NCI-H1048 (cell line): ENCODE measurements around the gene HIP1R.

Experiments
- DNase-seq: peaks from one replicate; lab custom pipeline; 2025; lab: John Stamatoyannopoulos, UW

Gene HIP1R

DNA sequence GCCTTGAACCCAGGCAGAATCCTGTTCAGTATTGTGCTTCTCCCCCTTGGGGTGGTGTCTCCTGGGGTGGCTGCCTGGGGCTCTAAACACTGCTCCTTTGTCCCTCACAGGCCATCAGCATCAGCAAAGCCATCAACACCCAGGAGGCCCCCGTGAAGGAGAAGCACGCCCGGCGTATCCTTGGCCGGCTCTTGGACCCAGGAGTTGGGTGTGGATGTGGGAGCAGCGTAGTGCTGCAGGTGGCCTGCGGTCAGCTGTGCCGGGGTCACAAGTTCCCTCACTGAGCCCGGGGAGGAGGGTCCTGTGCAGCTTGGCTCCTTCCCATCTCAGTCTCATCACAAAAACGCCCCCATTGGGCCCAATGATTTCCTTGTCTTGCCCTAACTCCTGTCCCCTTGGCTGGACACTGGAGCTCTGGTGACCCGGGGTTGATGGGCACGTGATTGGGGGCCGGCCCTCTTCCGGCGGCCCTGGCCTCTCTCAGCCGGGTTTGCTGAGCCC lies 12.7 kb downstream of the HIP1R start:
- no peak for DNase-seq

GRCh38 chr12:122848471-122849351 lies 13.5 kb downstream of the HIP1R start:
- no peak for DNase-seq

DNA sequence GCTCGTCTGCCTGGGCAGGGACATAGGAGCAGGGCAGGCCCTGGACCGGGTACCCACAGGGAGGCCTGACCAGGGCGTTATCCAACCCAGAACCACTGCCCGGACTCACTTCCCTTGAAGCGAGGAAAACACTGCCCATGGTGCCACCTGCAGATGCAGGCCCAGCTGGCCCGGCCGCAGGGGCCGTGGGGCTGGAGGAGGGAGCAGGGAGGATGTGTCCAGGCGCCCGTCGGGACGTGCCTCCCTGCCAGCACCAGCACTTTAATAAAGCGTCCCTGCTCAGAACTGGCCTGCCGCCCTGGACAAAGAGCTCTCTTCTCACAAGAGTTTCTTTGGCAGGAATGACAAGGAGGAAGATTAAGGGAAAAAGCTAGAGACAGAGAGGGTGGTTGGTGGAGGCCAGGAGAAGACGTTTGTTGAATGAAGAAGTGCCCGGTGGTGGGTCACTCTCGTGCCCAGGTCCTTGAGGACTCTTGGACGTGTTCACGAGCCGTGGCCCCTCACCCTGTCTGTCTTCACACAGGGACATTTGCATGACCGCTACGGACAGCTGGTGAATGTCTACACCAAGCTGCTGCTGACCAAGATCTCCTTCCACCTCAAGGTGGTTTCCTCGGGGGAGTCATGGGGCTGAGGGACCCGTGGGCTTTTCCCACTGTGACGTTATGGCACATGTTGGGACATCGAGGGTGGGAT lies 14.2 kb downstream of the HIP1R start:
- no peak for DNase-seq

- DNase-seq: no peak
Observed at GRCh38 chr12:122850048-122850445, 14.8 kb downstream of the HIP1R start.

GRCh38 chr12:122850695-122851350 lies 15.6 kb downstream of the HIP1R start:
- DNase-seq: no peak

GRCh38 chr12:122851820-122852219 lies 16.6 kb downstream of the HIP1R start:
- DNase-seq: no peak

DNA sequence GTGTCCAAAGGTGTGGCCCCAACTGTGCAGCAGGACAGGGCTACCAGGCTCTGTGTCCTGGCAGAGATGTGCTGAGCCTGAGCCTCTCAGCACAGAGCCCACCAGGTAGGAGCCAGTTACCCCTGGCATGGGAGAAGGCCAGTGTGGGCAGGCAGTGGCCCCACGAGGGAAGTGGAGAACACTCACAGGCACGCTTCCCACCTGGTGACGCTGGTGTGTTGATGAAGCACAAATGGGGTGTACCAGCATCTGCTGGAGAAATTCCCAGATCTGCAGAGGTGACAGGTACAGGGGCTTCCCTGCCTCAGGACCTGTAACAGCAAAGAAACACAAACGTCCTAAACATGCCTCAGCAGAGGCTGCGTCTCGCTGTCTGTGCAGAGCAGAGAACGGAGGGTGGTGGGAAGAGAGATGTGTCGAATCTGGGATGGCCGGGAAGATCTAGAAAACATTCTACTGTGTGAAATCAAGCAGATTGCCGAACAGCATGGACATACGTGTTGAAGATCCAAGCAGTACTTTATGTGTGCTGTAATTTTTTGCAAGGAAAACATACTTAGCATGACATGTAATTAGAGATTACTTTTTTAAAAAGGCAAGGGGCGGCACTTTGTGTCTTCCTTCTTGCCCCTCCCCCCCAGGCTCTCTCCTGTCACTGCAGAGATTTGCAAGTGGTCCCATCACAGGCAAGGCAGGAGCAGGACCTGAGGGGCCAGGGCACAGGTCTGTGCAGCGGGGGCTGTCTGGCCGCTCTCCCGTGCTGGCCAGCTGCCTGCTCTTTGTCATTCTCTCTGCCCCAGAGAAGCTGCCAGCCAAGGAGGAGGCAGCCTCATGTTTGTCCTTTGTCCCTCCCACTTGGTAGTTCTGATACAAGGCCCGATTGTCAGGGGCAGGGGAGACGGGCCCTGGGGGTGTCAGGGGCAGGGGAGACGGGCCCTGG lies 17.3 kb downstream of the HIP1R start:
- no peak for DNase-seq

GRCh38 chr12:122853582-122854245 lies 18.5 kb downstream of the HIP1R start:
- DNase-seq: no peak

DNA sequence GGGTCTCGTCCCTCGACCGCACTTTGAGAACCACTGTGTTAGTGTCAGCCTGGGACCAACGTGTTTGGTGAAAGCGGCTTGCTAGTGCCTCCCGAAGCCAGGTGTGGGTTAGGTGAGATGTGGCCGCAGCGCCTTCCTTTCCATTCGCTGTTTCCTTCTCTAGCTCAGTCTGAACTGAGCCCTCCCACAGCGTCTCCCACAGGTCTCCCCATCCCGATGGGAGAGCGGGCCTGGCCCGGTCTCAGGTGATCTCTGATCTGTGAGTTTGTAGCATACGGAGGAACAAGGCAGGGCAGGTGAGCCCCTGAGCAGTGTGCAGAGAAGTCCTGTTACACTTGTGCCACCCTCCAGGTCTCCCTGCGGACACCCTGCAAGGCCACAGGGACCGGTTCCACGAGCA lies 19.3 kb downstream of the HIP1R start:
- no peak for DNase-seq

- DNase-seq: no peak
Observed at GRCh38 chr12:122855071-122855829, 20.0 kb downstream of the HIP1R start.

DNA sequence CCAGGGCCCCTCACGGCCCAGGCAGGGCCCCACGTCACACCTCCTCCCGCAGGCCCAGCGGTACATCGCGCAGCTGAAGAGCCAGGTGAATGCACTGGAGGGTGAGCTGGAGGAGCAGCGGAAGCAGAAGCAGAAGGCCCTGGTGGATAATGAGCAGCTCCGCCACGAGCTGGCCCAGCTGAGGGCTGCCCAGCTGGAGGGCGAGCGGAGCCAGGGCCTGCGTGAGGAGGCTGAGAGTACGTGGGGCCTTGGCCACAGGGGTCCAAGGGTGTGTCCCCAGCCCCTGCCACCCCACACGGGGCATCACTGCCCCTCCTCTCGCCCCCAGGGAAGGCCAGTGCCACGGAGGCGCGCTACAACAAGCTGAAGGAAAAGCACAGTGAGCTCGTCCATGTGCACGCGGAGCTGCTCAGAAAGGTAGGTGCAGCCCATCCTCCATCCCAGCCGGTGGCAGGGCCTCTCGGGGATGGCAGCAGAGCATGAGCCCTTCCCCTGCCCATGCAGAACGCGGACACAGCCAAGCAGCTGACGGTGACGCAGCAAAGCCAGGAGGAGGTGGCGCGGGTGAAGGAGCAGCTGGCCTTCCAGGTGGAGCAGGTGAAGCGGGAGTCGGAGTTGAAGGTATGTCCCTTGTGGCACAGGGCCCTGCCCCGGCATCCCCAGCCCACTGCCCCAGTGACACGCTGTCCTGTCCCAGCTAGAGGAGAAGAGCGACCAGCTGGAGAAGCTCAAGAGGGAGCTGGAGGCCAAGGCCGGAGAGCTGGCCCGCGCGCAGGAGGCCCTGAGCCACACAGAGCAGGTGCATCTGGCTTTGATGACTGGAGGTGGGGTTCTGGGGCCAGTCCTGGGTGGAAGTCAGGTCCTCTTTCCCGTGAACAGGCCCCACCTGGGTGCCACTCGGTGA lies 20.9 kb downstream of the HIP1R start:
- DNase-seq: no peak

- no peak for DNase-seq
Observed at GRCh38 chr12:122856999-122857671, 21.9 kb downstream of the HIP1R start.

DNA sequence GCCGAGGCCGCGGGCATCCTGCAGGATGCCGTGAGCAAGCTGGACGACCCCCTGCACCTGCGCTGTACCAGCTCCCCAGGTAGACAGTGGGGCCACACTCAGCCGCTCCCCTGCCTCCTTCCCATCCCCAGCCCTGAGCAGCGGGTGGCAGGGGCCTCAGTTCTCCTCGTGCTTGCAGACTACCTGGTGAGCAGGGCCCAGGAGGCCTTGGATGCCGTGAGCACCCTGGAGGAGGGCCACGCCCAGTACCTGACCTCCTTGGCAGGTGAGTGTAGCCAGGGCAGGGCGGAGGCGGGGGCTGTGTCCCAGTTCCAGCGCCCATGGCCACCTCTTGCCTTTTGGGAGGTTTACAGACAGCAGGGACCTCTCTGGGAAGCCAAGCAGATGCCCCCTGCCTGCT lies 22.9 kb downstream of the HIP1R start:
- no peak for DNase-seq

- no peak for DNase-seq
Observed at GRCh38 chr12:122858591-122859302, 23.5 kb downstream of the HIP1R start.

- DNase-seq: no peak
Observed at GRCh38 chr12:122859303-122860039, 24.2 kb downstream of the HIP1R start.

- DNase-seq: no peak
Observed at GRCh38 chr12:122860040-122860853, 25.0 kb downstream of the HIP1R start.
